Right lobe of liver (tissue), 6 donors: ENCODE results near the gene OR5B3. TPM values are rescaled to one million over a fixed set of nuclear protein-coding genes. Genes with fewer than 3 reads are reported as not detected.

Experiments
- ATAC-seq, 4 donors: fragments of 200-7000 bp; cut with Tn5 transposase; one replicate each; pipeline ENCODE4 v1.9.1; 2020; ENCODE audit warnings: mild to moderate bottlenecking in 4 of 4, moderate library complexity in 4 of 4
- DNase-seq, 3 donors: peaks; one replicate each; pipeline ENCODE4 v3.0.0-alpha.2; 2020
- H3K27ac ChIP-seq, 3 donors: fragments of 200-600 bp; one replicate each; pipeline ENCODE4 v1.8.0; 2022
- H3K27me3 ChIP-seq, 2 donors: fragments of 200-600 bp; one replicate each; pipeline ENCODE4 v1.8.0; 2022
- H3K36me3 ChIP-seq, 4 donors: fragments of 200-600 bp; sonication (generic) in 1 of 4; one replicate each; pipeline versions ENCODE4 v1.5.1 to v1.8.0; 2017 to 2022; ENCODE audit warnings: control low read depth in 1 of 4
- H3K4me1 ChIP-seq, 4 donors: fragments of 200-600 bp; sonication (generic) in 1 of 4; one replicate each; pipeline versions ENCODE4 v1.5.1 to v1.8.0; 2017 to 2022; ENCODE audit warnings: control low read depth in 1 of 4
- H3K4me3 ChIP-seq, 3 donors: fragments of 200-600 bp; one replicate each; pipeline ENCODE4 v1.8.0; 2022
- H3K9me3 ChIP-seq, 4 donors: fragments of 200-600 bp; sonication (generic) in 1 of 4; one replicate each; pipeline versions ENCODE4 v1.5.1 to v1.8.0; 2017 to 2022; ENCODE audit warnings: control low read depth in 1 of 4
- CTCF ChIP-seq, 4 donors: fragments of 200-600 bp in 3 of 4; fragments of 450-650 bp in 1 of 4; IDR thresholded peaks; one replicate each; pipeline versions ENCODE4 v1.5.1 to v1.8.0; 2016 to 2022; ENCODE audit warnings: antibody characterized with exemption in 4 of 4, mild to moderate bottlenecking in 2 of 4
- POLR2A ChIP-seq: fragments of 450-650 bp; IDR thresholded peaks from one replicate; pipeline ENCODE4 v1.6.1; 2017; ENCODE audit warnings: antibody characterized with exemption, mild to moderate bottlenecking
- WGBS: methylation state at CpG from one replicate; pipeline ENCODE4 v1.1.6; 2018; ENCODE audit warnings: low coverage, low lambda C conversion rate; ENCODE audit not compliant: insufficient coverage; ENCODE audit errors: missing lambda C conversion rate; 5-methylcytosine and 5-hydroxymethylcytosine counted together
- intact Hi-C, 2 donors: fragments of 100-400 bp; cut with DNase I; formaldehyde crosslinking; loops; one replicate each; pipeline versions ENCODE4 v1.11.2 to v1.14.1; 2022
- total RNA-seq, 6 experiments: library from RNA; depleted of rRNA in 2 of 6; stranded (reverse); fragments of >200 nt in 2 of 6; fragmentation: NEBNext Ultra II Directional in 3 of 6; extraction: Animal tissue kit (Norgen Biotek cat#: 25700) in 3 of 6; gene quantifications; one replicate each; pipeline versions ENCODE4 v1.1.0 to v1.2.4, GENCODE V29; 2016 to 2023
- donor health status: DM: no; HTN: yes; CAD: no.
- donor health status: DM: no; HTN: no; CAD: no.
- donor health status: DM: no; HTN: no; CAD: no.
- donor health status: DM: no; HTN: yes; CAD: no.
- donor health status: DM: no; HTN: yes; CAD: no.

OR5B3 gene
- total RNA-seq, 6 experiments from 2014 or later = not detected

GRCh38 chr11:58358969-58359368 lies 47.7 kb downstream of the OR5B3 start, which contains the start of gene OR5B17:
Gene OR5B17 (minus strand): TSS chr11:58359069. CDS start chr11:58359069, 0 bp downstream.
- H3K9me3 ChIP-seq = no peaks in the 10 kb centered on the region
- no peak within 1 kb of the TSS for H3K27ac ChIP-seq
- WGBS = 28% methylated on average over 1 of the region's 1 CpG
- no peak for DNase-seq
- H3K36me3 ChIP-seq = no peaks in the 10 kb centered on the region
- H3K4me3 ChIP-seq = no peak within 1 kb of the TSS
- no peak for TF ChIP-seq CTCF (IDR thresholded peaks at IDR 0.05)
- intact Hi-C loops = no loop called here
- no peaks in the 10 kb centered on the region for H3K4me1 ChIP-seq
- no peaks in the 10 kb centered on the region for H3K27me3 ChIP-seq
- ATAC-seq = no peak

GRCh38 chr11:58354727-58355126 lies 51.9 kb downstream of the OR5B3 start:
- ATAC-seq (no peak), DNase-seq (no peak)
- no peaks in the 10 kb centered on the region for H3K36me3 ChIP-seq
- H3K4me1 ChIP-seq = no peaks in the 10 kb centered on the region
- no peak overlapping the region for H3K27ac ChIP-seq
- 42% methylated on average over 3 of the region's 3 CpGs for WGBS
- no peaks in the 10 kb centered on the region for H3K9me3 ChIP-seq
- intact Hi-C loops = no loop called here
- H3K27me3 ChIP-seq = no peaks in the 10 kb centered on the region
- TF ChIP-seq POLR2A (no peak), CTCF (IDR thresholded peaks at IDR 0.05) (no peak)
- H3K4me3 ChIP-seq = no peak overlapping the region

Other genes starting within 250 kb of the OR5B3 start
- gene OR9Q2, start 217.8 kb downstream of the OR5B3 start, total RNA-seq = not detected
- not detected for gene OR1S2, start 202.7 kb downstream of the OR5B3 start, total RNA-seq
- not detected for gene OR1S1, start 194.2 kb downstream of the OR5B3 start, total RNA-seq
- gene OR10Q1, start 178.0 kb downstream of the OR5B3 start, total RNA-seq = not detected
- not detected for gene OR10W1, start 138.6 kb downstream of the OR5B3 start, total RNA-seq
- not detected for gene OR5B17, start 47.8 kb downstream of the OR5B3 start, total RNA-seq
- gene OR5B2, start 21.2 kb upstream of the OR5B3 start, total RNA-seq = not detected
- not detected for gene OR5B12, start 35.4 kb upstream of the OR5B3 start, total RNA-seq
- not detected for gene OR5B21, start 101.2 kb upstream of the OR5B3 start, total RNA-seq
- gene LPXN, start 169.0 kb upstream of the OR5B3 start, total RNA-seq = 1 to 10 TPM; 3.9 to 8.4 (median 5.5) TPM
- gene ZFP91, start 172.2 kb upstream of the OR5B3 start, total RNA-seq = 10 to 100 TPM; 19.5 to 27.0 (median 24.3) TPM
- under 1 TPM; 0.37 to 0.87 (median 0.72) TPM for gene CNTF, start 215.8 kb upstream of the OR5B3 start, total RNA-seq